OCI-LY7 (cell line): ENCODE data around the gene NFYB. TPM values are rescaled to one million over a fixed set of nuclear protein-coding genes. Genes with fewer than 3 reads are reported as not detected.

Source experiments
- BruUV-seq: library from RNA; stranded (reverse); fragments of 400-500 nt; replicated peaks from 2 replicates; lab custom pipeline; 2021; lab: Mats Ljungman, UMichigan
- CTCF ChIA-PET: fragments of 300-600 bp; sonication (Branson Sonifier 250); formaldehyde crosslinking; loops from one replicate; lab custom pipeline; 2022; ENCODE audit warnings: antibody characterized with exemption; ENCODE audit not compliant: unreplicated experiment; lab: Charles Lee
- POLR2A ChIA-PET: fragments of 300-600 bp; sonication (Branson Sonifier 250); formaldehyde crosslinking; loops from one replicate; lab custom pipeline; 2022; ENCODE audit warnings: antibody characterized with exemption; lab: Charles Lee
- DNase-seq: peaks from one replicate; pipeline ENCODE4 v3.0.0-alpha.2; 2015; ENCODE audit warnings: low spot score
- H2AFZ ChIP-seq: fragments of 200-600 bp; sonication (generic), shearing (Covaris generic); 2 replicates; pipeline ENCODE4 v1.6.1; 2014; ENCODE audit warnings: mild to moderate bottlenecking, antibody characterized with exemption, low read length, moderate library complexity
- H3K27ac ChIP-seq: fragments of 200-600 bp; sonication (generic); 2 replicates; pipeline ENCODE4 v1.5.1; 2014; ENCODE audit warnings: mixed run types, low read depth, mild to moderate bottlenecking, moderate library complexity, low read length, inconsistent platforms; ENCODE audit not compliant: poor library complexity, severe bottlenecking
- H3K36me3 ChIP-seq: fragments of 200-600 bp; sonication (generic); 2 replicates; pipeline ENCODE4 v1.6.1; 2014; ENCODE audit warnings: mild to moderate bottlenecking, antibody characterized with exemption, low read length, moderate library complexity, mixed read lengths; ENCODE audit not compliant: insufficient read depth
- H3K4me1 ChIP-seq: fragments of 200-600 bp; sonication (generic); 2 replicates; pipeline ENCODE4 v1.5.1; 2014; ENCODE audit warnings: mild to moderate bottlenecking, low read length; ENCODE audit not compliant: insufficient read depth, poor library complexity, severe bottlenecking
- H3K4me2 ChIP-seq: fragments of 200-600 bp; sonication (generic); 2 replicates; pipeline ENCODE4 v1.6.1; 2014; ENCODE audit warnings: mild to moderate bottlenecking, low read length
- H3K4me3 ChIP-seq: fragments of 200-600 bp; sonication (generic); 2 replicates; pipeline ENCODE4 v1.5.1; 2014; ENCODE audit warnings: mild to moderate bottlenecking, low read depth, low read length; ENCODE audit not compliant: poor library complexity, severe bottlenecking
- H3K79me2 ChIP-seq: fragments of 200-600 bp; sonication (generic); 2 replicates; pipeline ENCODE4 v1.6.1; 2016; ENCODE audit warnings: low read depth, mild to moderate bottlenecking, low read length, moderate library complexity, mixed read lengths; ENCODE audit not compliant: insufficient read depth
- H3K9me2 ChIP-seq: fragments of 200-600 bp; sonication (generic); 2 replicates; pipeline ENCODE4 v1.6.1; 2016; ENCODE audit warnings: mild to moderate bottlenecking, low read length, mixed read lengths; ENCODE audit not compliant: insufficient read depth
- H3K9me3 ChIP-seq: fragments of 200-600 bp; sonication (generic); 2 replicates; pipeline ENCODE4 v1.6.1; 2014; ENCODE audit warnings: mild to moderate bottlenecking, mixed run types, low read length, mixed read lengths
- H4K20me1 ChIP-seq: fragments of 200-600 bp; sonication (generic); 2 replicates; pipeline ENCODE4 v1.6.1; 2014; ENCODE audit warnings: mild to moderate bottlenecking, antibody characterized with exemption, low read length, moderate library complexity, mixed read lengths; ENCODE audit not compliant: insufficient read depth
- EZH2phosphoT487 ChIP-seq: fragments of 200-600 bp; sonication (generic); IDR thresholded peaks from 2 replicates; pipeline ENCODE4 v1.6.1; 2018; ENCODE audit warnings: low read depth, borderline replicate concordance, mild to moderate bottlenecking, mixed run types, antibody characterized with exemption, low read length, moderate library complexity, mixed read lengths
- intact Hi-C: fragments of 100-400 bp; cut with micrococcal nuclease; formaldehyde crosslinking; loops from one replicate; pipeline ENCODE4 v1.10.0; 2022; ENCODE audit not compliant: unreplicated experiment
- total RNA-seq, 2 experiments: library from RNA; depleted of rRNA in 1 of 2; stranded (reverse); fragments of >200 nt in 1 of 2; shearing (Covaris generic) in 1 of 2; gene quantifications; 2 replicates each; pipeline ENCODE4 v1.2.3, GENCODE V29; 2014 to 2022
- TF ChIP-seq, protein P1 (sequence below): fragments of 200-600 bp; sonication (generic); conservative IDR thresholded peaks from 2 replicates; pipeline ENCODE4 v1.5.1; 2014; ENCODE audit warnings: mild to moderate bottlenecking, antibody characterized with exemption, low read length, moderate library complexity, mixed read lengths

NFYB gene
- total RNA-seq, 2 experiments from 2014 or later: 21.6 to 38.5 TPM

DNA sequence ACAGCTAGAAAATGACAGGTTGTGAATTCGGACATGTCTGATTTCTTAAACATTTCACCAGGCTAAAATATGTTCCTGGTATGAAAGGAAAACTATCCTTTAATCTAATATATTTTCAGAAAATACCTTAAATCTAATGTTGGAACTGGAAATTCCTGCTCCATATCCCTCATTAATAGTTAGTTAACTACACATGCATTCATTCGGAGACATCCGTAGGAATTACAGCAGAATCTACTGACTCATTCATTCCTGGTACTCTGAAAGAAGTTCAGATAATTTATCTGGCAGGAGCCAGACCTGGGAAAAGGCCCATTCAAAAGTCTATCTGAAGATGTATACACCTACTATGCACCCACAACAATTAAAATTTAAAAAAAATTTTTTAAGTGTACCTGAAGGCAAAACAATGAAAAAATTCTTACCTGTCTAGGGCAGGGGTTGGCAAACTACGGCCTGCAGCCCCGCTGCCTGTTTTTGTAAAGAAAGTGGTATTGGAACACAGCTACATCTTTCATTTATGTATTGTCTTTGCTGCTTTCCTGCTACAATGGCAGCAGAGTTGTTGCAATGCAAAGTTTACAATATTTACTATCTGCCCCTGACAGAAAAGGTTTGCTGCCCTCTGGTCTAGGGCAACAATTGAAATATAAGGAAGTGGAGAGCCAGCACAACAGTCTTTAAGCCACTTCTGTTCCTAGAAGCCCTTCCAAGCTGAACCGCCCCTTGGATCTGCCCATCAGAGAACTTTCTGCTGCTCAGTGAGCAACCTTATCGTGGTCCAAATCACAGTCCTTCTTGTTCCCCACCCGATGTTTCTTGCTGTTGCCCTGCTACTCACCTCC, 17.9 kb upstream of the NFYB start:
- H3K9me3 ChIP-seq: no peaks in the 10 kb centered on the region
- DNase-seq: no peak
- H4K20me1 ChIP-seq: no peaks in the 10 kb centered on the region
- TF ChIP-seq, protein P1, sequence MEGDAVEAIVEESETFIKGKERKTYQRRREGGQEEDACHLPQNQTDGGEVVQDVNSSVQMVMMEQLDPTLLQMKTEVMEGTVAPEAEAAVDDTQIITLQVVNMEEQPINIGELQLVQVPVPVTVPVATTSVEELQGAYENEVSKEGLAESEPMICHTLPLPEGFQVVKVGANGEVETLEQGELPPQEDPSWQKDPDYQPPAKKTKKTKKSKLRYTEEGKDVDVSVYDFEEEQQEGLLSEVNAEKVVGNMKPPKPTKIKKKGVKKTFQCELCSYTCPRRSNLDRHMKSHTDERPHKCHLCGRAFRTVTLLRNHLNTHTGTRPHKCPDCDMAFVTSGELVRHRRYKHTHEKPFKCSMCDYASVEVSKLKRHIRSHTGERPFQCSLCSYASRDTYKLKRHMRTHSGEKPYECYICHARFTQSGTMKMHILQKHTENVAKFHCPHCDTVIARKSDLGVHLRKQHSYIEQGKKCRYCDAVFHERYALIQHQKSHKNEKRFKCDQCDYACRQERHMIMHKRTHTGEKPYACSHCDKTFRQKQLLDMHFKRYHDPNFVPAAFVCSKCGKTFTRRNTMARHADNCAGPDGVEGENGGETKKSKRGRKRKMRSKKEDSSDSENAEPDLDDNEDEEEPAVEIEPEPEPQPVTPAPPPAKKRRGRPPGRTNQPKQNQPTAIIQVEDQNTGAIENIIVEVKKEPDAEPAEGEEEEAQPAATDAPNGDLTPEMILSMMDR: no peak
- no peak for TF ChIP-seq EZH2phosphoT487
- no peaks in the 10 kb centered on the region for H3K79me2 ChIP-seq
- intact Hi-C loops: no loop called here
- BruUV-seq: no TSS peak
- ChIA-PET CTCF (no interaction called here), POLR2A (interaction anchor here (0.6 kb wide), 1 partner anchor 767 kb away, joined by 3 read pairs; no protein-coding TSS in a partner anchor)
- H3K4me1 ChIP-seq: no peaks in the 10 kb centered on the region
- no peak overlapping the region for H3K4me3 ChIP-seq
- H3K9me2 ChIP-seq: no peaks in the 10 kb centered on the region
- H2AFZ ChIP-seq: no peak overlapping the region
- H3K36me3 ChIP-seq: no peaks in the 10 kb centered on the region
- H3K27ac ChIP-seq: no peak overlapping the region
- no peak overlapping the region for H3K4me2 ChIP-seq

DNA sequence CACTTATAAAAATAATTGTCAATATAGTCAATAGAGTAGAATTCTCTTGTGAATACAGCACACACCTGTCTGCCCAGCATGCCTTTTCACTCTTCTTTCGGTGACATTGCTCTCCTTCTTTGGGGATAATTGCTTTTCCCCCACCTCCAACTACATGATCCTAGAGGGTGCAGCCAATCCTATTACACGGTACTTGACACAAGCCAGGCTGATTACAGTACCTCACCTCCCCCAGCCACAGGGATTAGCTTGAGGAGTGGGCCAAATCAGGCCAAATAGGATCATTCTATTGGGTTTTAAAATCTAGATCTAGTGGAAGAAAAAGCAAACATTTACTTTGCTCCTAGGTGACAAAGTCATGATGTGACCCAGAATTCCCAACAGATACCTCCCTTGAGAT, 16.8 kb upstream of the NFYB start:
- H3K36me3 ChIP-seq: no peaks in the 10 kb centered on the region
- intact Hi-C loops: no loop called here
- POLR2A ChIA-PET: interaction anchor here (0.6 kb wide), 1 partner anchor 769 kb away, joined by 3 read pairs; no protein-coding TSS in a partner anchor
- no peaks in the 10 kb centered on the region for H3K4me1 ChIP-seq
- H3K4me2 ChIP-seq: no peak overlapping the region
- CTCF ChIA-PET: interaction anchor here (0.6 kb wide), 1 partner anchor 11 kb away, joined by 3 read pairs; no protein-coding TSS in a partner anchor
- H3K27ac ChIP-seq: no peak overlapping the region
- TF ChIP-seq, protein P1: no peak
- TF ChIP-seq EZH2phosphoT487: no peak
- H2AFZ ChIP-seq: no peak overlapping the region
- no peaks in the 10 kb centered on the region for H3K79me2 ChIP-seq
- H3K9me2 ChIP-seq: no peaks in the 10 kb centered on the region
- no TSS peak for BruUV-seq
- DNase-seq: no peak
- H4K20me1 ChIP-seq: no peaks in the 10 kb centered on the region
- H3K9me3 ChIP-seq: no peaks in the 10 kb centered on the region
- no peak overlapping the region for H3K4me3 ChIP-seq

DNA sequence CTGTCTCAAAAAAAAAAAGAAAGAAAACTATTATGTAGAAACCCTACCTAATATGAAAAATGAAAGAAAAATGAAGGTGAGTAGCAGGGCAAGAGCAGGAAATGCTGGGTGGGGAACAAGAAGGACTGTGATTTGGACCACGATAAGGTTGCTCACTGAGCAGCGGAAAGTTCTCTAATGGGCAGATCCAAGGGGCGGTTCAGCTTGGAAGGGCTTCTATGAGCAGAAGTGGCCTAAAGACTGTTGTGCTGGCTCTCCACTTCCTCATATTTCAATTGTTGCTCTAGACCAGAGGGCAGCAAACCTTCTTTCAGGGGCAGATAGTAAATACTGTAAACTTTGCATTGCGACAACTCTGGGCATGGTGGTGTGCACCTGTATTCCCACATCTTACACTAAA, 16.3 kb upstream of the NFYB start:
- intact Hi-C loops: no loop called here
- Histone ChIP-seq H2AFZ (no peak overlapping the region), H3K79me2 (no peaks in the 10 kb centered on the region), H3K4me2 (no peak overlapping the region), H4K20me1 (no peaks in the 10 kb centered on the region), H3K4me1 (no peaks in the 10 kb centered on the region), H3K9me2 (no peaks in the 10 kb centered on the region), H3K27ac (no peak overlapping the region), H3K4me3 (no peak overlapping the region), H3K36me3 (no peaks in the 10 kb centered on the region), H3K9me3 (no peaks in the 10 kb centered on the region)
- ChIA-PET CTCF (no interaction called here), POLR2A (interaction anchor here (0.6 kb wide), 1 partner anchor 48 kb away, joined by 3 read pairs; no protein-coding TSS in a partner anchor)
- DNase-seq: no peak
- BruUV-seq: no TSS peak
- TF ChIP-seq, protein P1: no peak
- TF ChIP-seq EZH2phosphoT487: no peak
